ENCODE measurements around the gene OR4F6. TPM values are rescaled to one million over a fixed set of nuclear protein-coding genes. Genes with fewer than 3 reads are reported as not detected.
"Not testable (repeated sequence)": the region's sequence is repeated elsewhere in the genome, so short reads cannot be mapped to it uniquely, and the experiment has no call there.

OR4F6 gene
- total RNA-seq, 1 experiment from 2014 or later, result not detected

DNA sequence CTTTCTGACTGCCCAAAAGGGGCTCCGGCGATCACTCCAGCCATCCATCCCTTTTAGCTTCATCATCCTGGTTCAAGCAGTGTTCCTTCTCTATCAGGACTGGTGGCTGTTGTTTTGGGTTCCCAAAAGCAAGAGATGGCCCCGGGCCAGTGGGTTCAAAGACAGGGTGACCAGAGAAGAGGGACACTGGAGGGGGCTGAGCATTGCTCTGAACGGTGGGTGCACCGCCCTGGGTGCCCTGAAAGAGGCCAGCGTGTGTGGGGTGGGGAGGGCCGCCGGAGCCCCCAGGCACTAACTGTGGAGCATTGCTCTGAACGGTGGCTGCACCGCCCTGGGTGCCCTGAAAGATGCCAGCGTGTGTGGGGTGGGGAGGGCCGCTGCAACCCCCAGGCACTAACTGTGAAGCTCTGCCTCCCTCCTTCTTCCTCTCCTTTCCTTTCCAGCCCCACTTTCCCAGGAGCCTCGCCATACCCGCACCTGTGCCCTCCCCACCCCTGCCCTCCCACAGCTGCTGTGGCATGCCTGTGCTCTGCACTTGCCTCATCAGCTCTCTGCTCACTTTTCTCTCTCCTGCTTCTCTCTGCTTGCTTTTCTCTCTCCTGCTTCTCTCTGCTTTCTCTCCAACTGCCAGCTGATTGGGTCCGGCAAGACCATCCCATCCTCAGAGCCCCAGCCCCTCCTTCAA lies 37.4 kb upstream of the OR4F6 start:
- no TSS peak for BruUV-seq (replicated peaks)
- ATAC-seq (no peak), DNase-seq (no peak)
- Histone ChIP-seq H3K79me2 (ENCODE audit: low read length) (no peaks in the 10 kb centered on the region), H3K9ac (ENCODE audit: low read length) (no peak overlapping the region), H3K4me2 (ENCODE audit: low read length) (no peak overlapping the region), H3K9me3 (ENCODE audit: low read length) (no peaks in the 10 kb centered on the region), H4K20me1 (ENCODE audit: low read length) (no peaks in the 10 kb centered on the region), H3K27me3 (ENCODE audit: low read length) (no peaks in the 10 kb centered on the region), H3F3A (ENCODE audit: low read length, unreplicated experiment) (no peaks in the 10 kb centered on the region), H2AFZ (ENCODE audit: low read length) (no peak overlapping the region), H3K36me3 (ENCODE audit: low read depth, low read length) (no peaks in the 10 kb centered on the region), H3K27ac (ENCODE audit: low read length) (no peak overlapping the region), H3K9me2 (replicated peaks; ENCODE audit: low read length) (no peaks in the 10 kb centered on the region), H3K4me1 (ENCODE audit: insufficient read depth, low read length) (no peaks in the 10 kb centered on the region), H3K4me3 (ENCODE audit: low read length) (no peak overlapping the region)
- intact Hi-C loops (cut with micrococcal nuclease), result no loop called here
- TF ChIP-seq EZH2 (IDR thresholded peaks at IDR 0.05; ENCODE audit: low read length, unreplicated experiment), result no peak
- TF ChIP-seq, protein P1, sequence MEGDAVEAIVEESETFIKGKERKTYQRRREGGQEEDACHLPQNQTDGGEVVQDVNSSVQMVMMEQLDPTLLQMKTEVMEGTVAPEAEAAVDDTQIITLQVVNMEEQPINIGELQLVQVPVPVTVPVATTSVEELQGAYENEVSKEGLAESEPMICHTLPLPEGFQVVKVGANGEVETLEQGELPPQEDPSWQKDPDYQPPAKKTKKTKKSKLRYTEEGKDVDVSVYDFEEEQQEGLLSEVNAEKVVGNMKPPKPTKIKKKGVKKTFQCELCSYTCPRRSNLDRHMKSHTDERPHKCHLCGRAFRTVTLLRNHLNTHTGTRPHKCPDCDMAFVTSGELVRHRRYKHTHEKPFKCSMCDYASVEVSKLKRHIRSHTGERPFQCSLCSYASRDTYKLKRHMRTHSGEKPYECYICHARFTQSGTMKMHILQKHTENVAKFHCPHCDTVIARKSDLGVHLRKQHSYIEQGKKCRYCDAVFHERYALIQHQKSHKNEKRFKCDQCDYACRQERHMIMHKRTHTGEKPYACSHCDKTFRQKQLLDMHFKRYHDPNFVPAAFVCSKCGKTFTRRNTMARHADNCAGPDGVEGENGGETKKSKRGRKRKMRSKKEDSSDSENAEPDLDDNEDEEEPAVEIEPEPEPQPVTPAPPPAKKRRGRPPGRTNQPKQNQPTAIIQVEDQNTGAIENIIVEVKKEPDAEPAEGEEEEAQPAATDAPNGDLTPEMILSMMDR (conservative IDR thresholded peaks at IDR 0.05; ENCODE audit: low read depth, low read length), result no peak
- TF ChIP-seq EZH2phosphoT487 (IDR thresholded peaks at IDR 0.05; ENCODE audit: borderline replicate concordance, low read length), result no peak
- ChIA-PET POLR2A (ENCODE audit: unreplicated experiment) (no interaction called here), CTCF (no interaction called here)

DNA sequence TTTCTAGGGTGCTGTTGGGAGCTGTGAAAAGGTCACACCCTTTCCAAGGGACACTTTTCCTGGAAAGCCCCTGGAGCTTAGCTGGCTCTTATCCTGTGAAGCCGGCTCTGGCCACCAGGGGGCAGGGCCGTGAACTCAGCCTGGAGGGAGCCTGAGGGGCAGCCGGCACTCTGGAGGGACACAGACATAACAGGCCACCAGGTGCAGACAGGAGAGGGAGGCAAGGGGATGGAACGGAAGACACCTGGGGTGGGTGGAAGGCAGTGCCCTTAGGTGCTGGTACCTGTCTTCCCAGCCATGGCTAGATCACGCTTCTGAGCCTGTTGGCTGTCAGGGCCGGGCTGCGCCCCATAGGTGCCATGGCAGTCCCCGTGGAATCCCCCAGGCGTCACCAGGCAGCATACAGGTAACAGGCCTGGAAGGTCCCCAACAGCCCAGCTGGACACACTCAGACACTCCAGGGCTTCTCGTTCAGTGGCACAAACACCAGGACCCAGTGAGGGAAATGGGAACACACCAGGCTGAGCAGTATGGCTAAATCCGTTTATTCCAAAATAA lies 36.1 kb upstream of the OR4F6 start:
- POLR2A ChIA-PET (ENCODE audit: unreplicated experiment); H3K9me2 ChIP-seq (replicated peaks; ENCODE audit: low read length); H3K79me2 ChIP-seq (ENCODE audit: low read length); H4K20me1 ChIP-seq (ENCODE audit: low read length); DNase-seq; CTCF ChIA-PET; intact Hi-C loops (cut with micrococcal nuclease); H3K4me2 ChIP-seq (ENCODE audit: low read length); BruUV-seq (replicated peaks); H3K4me1 ChIP-seq (ENCODE audit: insufficient read depth, low read length); H3K9ac ChIP-seq (ENCODE audit: low read length); H3K27me3 ChIP-seq (ENCODE audit: low read length); H3K36me3 ChIP-seq (ENCODE audit: low read depth, low read length); ATAC-seq; H3K27ac ChIP-seq (ENCODE audit: low read length); H3F3A ChIP-seq (ENCODE audit: low read length, unreplicated experiment); H3K4me3 ChIP-seq (ENCODE audit: low read length); H2AFZ ChIP-seq (ENCODE audit: low read length); H3K9me3 ChIP-seq (ENCODE audit: low read length): not testable (repeated sequence)

DNA sequence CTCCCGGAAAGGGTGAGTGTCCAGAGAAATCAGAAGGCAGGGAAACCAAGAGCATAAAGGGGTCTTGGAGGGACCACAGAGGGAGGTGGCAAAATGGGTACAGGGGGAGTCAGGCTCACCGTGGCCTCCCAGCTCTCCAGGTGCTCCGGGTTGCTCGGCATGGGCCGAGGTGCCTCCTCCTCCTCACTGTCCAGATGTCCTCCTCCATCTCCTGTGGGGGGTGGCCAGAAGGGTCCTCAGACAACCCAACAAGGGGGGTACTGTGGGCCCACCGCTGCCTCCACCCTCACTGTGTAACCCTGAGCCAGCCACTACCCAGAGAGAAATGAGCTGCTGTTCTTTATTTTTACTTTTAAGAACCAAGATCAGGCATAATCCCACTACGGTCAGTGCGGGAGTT lies 30.4 kb upstream of the OR4F6 start:
- Histone ChIP-seq H3F3A (ENCODE audit: low read length, unreplicated experiment) (no peaks in the 10 kb centered on the region), H3K9ac (ENCODE audit: low read length) (no peak overlapping the region), H2AFZ (ENCODE audit: low read length) (no peak overlapping the region), H3K27ac (ENCODE audit: low read length) (no peak overlapping the region), H3K4me2 (ENCODE audit: low read length) (no peak overlapping the region), H3K4me1 (ENCODE audit: insufficient read depth, low read length) (no peaks in the 10 kb centered on the region), H3K36me3 (ENCODE audit: low read depth, low read length) (no peaks in the 10 kb centered on the region), H3K27me3 (ENCODE audit: low read length) (peaks cover 35% of the 10 kb centered on the region), H4K20me1 (ENCODE audit: low read length) (no peaks in the 10 kb centered on the region), H3K9me2 (replicated peaks; ENCODE audit: low read length) (no peaks in the 10 kb centered on the region), H3K79me2 (ENCODE audit: low read length) (no peaks in the 10 kb centered on the region), H3K4me3 (ENCODE audit: low read length) (no peak overlapping the region), H3K9me3 (ENCODE audit: low read length) (no peaks in the 10 kb centered on the region)
- intact Hi-C loops (cut with micrococcal nuclease), result no loop called here
- no peak for TF ChIP-seq EZH2phosphoT487 (IDR thresholded peaks at IDR 0.05; ENCODE audit: borderline replicate concordance, low read length)
- POLR2A ChIA-PET (ENCODE audit: unreplicated experiment), result no interaction called here
- BruUV-seq (replicated peaks), result no TSS peak
- CTCF ChIA-PET, result no interaction called here
- no peak for DNase-seq
- no peak for ATAC-seq
